Chondrocyte (in vitro differentiated cells): ENCODE results near the gene TRIM26. TPM values are rescaled to one million over a fixed set of nuclear protein-coding genes. Genes with fewer than 3 reads are reported as not detected.

Experiments
- DNase-seq: peaks from one replicate; pipeline ENCODE4 v3.0.0; 2021; ENCODE audit warnings: mixed read lengths, low spot score
- H3K27ac Mint-ChIP-seq: one replicate; pipeline ENCODE4 v1.8.0; 2021; ENCODE audit warnings: mild to moderate bottlenecking, moderate library complexity, mixed read lengths; ENCODE audit not compliant: unreplicated experiment
- H3K27me3 Mint-ChIP-seq: 2 replicates; pipeline ENCODE4 v1.8.0; 2021; ENCODE audit warnings: low read depth, mixed read lengths
- H3K36me3 Mint-ChIP-seq: 2 replicates; pipeline ENCODE4 v1.8.0; 2021; ENCODE audit warnings: low read depth, mixed read lengths
- H3K4me1 Mint-ChIP-seq: 2 replicates; pipeline ENCODE4 v1.8.0; 2021; ENCODE audit warnings: low read depth, mild to moderate bottlenecking, mixed read lengths
- H3K4me3 Mint-ChIP-seq: one replicate; pipeline ENCODE4 v1.8.0; 2021; ENCODE audit warnings: mild to moderate bottlenecking, moderate library complexity, mixed read lengths; ENCODE audit not compliant: unreplicated experiment
- H3K9me3 Mint-ChIP-seq: 2 replicates; pipeline ENCODE4 v1.8.0; 2021; ENCODE audit warnings: low read depth, mixed read lengths
- total RNA-seq: library from RNA; stranded (reverse); gene quantifications from 3 replicates; pipeline ENCODE4 v1.2.1, GENCODE V29; 2021
- TF ChIP-seq, protein P1 (sequence below): fragments of 200-600 bp; sonication (generic); IDR thresholded peaks from 2 replicates; pipeline ENCODE4 v1.5.0; 2021; ENCODE audit warnings: antibody characterized with exemption, mild to moderate bottlenecking, moderate library complexity

The TRIM26 gene
- total RNA-seq, 1 donor from 2014 or later = 37.6 TPM

DNA sequence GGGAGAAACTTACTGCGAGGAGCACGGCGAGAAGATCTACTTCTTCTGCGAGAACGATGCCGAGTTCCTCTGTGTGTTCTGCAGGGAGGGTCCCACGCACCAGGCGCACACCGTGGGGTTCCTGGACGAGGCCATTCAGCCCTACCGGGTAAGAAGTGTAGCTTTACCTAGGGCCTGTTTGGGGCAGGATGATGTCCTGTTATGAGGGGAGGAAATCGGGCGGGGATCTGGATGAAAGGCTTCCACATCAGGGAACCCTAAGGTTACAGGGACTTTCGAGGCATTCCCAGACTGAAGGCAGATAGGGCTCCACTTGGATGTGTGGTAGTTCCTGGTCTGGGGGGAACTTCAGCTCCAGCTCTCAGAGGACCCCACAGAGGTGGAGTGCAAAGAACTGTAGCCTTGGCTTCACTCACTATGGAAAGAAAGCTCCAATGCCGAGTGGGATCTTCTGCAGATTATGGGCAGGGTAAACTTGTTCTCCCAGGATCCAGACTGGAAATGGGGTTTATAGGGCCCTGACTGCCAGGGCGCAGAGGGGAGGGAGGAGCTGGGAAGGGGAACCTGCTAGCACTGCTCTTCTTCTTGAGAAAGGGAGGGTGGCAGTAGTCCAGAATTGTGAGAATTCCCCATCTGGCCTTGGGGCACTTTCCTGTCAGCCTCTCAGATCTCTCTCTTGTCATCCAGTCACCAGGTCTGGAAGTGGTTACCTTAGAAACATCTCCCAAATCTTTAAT, 49.1 kb downstream of the TRIM26 start:
- no peak for DNase-seq
- Mint-ChIP-seq H3K36me3 (no peaks in the 10 kb centered on the region), H3K4me3 (no peak overlapping the region), H3K27me3 (peaks cover 22% of the 10 kb centered on the region), H3K9me3 (peaks cover 3% of the 10 kb centered on the region), H3K4me1 (no peaks in the 10 kb centered on the region), H3K27ac (no peak overlapping the region)
- TF ChIP-seq, protein P1, sequence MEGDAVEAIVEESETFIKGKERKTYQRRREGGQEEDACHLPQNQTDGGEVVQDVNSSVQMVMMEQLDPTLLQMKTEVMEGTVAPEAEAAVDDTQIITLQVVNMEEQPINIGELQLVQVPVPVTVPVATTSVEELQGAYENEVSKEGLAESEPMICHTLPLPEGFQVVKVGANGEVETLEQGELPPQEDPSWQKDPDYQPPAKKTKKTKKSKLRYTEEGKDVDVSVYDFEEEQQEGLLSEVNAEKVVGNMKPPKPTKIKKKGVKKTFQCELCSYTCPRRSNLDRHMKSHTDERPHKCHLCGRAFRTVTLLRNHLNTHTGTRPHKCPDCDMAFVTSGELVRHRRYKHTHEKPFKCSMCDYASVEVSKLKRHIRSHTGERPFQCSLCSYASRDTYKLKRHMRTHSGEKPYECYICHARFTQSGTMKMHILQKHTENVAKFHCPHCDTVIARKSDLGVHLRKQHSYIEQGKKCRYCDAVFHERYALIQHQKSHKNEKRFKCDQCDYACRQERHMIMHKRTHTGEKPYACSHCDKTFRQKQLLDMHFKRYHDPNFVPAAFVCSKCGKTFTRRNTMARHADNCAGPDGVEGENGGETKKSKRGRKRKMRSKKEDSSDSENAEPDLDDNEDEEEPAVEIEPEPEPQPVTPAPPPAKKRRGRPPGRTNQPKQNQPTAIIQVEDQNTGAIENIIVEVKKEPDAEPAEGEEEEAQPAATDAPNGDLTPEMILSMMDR = no peak

DNA sequence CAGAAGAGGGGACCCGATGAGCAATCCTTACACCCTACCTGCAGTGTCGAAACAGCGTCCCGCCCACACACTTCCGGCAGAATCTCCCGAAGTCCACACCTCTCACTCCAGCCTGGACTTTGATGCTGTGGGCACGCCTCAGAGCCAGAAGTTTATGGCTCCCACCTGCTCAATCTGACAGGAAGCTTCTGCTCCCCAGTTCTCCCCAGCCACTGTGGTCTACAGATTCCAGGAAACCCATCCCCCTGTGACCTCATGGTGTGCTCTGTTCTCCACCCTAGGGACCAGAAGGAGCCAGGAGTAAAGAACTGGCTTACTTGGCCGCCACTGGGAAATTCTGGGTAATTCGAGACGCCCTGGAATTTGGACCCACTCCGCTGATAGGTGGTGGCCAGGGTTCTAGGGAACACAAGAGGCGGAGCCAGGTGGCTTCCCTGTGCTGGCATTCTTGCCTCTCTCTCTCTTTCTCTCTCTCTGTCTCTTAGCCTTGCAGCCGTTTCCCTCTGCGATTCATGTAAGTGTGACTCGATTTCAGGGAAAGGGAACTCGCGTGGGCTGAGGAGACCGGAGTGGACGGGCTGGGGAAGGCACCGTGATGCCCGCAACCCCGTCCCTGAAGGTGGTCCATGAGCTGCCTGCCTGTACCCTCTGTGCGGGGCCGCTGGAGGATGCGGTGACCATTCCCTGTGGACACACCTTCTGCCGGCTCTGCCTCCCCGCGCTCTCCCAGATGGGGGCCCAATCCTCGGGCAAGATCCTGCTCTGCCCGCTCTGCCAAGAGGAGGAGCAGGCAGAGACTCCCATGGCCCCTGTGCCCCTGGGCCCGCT, 49.9 kb downstream of the TRIM26 start, which contains the start of gene TRIM15:
Gene TRIM15 (plus strand): TSS at position 457 of the 828 bp plus-strand sequence. CDS start 139 bp downstream, at position 596.
- TF ChIP-seq, protein P1 = no peak
- peaks cover 3% of the 10 kb centered on the region for H3K9me3 Mint-ChIP-seq
- no peak within 1 kb of the TSS for H3K27ac Mint-ChIP-seq
- H3K4me3 Mint-ChIP-seq = no peak within 1 kb of the TSS
- no peaks in the 10 kb centered on the region for H3K36me3 Mint-ChIP-seq
- H3K4me1 Mint-ChIP-seq = no peaks in the 10 kb centered on the region
- peaks cover 16% of the 10 kb centered on the region for H3K27me3 Mint-ChIP-seq
- DNase-seq = no peak

DNA sequence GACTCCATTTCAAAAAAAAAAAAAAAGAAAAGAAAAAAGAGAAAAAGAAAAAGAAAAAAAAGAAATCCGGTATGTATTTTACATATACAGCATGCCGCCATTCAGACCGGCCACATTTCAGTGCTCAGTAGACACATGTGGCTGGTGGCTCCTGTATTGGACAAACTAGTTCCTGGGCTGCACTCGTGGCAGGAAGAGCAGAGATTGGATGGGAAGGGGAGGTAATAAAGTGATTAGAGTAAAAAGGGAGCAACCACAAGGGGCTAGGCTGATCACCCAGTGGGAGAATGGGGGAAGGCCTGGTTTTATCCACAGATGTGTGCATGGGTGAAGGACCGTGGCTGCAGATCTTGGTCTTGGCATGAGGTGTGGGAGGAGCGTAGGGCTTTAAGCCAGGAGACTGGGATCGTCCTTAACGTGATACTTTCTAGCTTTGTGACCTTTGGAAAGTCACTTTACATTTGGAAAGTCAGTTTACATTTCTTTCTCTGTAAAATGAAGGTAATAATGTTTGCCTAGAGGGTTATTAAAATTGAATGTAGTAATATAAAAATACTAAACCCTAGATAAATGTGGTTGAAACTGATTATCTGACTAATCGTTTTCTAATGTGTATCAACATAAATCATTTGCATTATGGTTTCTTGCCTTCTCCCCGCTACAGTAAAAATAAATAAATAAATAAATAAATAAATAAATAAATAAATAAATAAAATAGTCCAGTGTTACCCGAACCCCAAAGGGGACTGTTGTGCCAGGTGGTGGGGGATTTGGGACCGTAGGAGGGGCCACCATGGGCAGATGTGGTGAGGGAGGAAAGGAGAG, 50.7 kb downstream of the TRIM26 start:
- DNase-seq = no peak
- no peaks in the 10 kb centered on the region for H3K36me3 Mint-ChIP-seq
- H3K4me3 Mint-ChIP-seq = no peak overlapping the region
- no peaks in the 10 kb centered on the region for H3K4me1 Mint-ChIP-seq
- H3K27ac Mint-ChIP-seq = no peak overlapping the region
- peaks cover 10% of the 10 kb centered on the region for H3K27me3 Mint-ChIP-seq
- TF ChIP-seq, protein P1 = no peak
- peaks cover 3% of the 10 kb centered on the region for H3K9me3 Mint-ChIP-seq

DNA sequence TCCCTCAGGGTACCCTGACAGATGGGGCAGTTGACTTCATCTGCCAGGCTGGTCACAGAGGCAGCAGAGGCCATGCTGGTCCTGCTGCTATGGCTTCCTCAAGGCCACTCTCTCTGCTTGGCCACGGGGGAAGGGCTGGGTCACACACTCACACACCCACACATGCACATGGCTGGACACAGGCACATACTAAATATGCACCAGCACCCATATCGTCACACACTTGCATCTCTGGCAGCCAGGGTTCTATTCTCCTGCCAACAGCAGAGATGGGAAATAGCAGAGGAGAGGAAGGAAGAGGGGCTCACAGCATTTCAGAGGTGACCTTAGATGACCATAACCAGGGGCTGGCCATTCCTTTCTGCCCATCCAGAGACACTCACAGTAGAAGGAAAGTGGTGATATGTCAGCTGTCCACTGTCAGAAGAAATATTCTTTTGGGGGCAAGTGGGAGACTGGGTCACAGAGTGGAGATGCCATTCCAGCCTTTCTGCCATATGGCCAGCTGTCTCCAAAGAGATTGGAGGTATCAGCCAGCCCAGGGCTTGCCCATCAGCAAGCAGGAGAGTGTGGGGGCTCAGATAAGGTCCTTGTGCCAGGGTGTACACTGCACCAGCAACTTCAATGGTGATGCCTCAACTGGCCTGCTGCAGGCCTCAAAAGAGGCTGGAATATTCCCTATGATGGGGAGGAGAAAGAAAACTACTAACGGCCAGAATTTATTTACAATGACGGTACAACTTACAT, 52.2 kb downstream of the TRIM26 start, which contains the start of gene TRIM10:
Gene TRIM10 (minus strand): TSS at position 427 of the 747 bp plus-strand sequence. CDS start 353 bp downstream, at position 74.
- TF ChIP-seq, protein P1 = no peak
- Mint-ChIP-seq H3K9me3 (peaks cover 3% of the 10 kb centered on the region), H3K27me3 (peaks cover 3% of the 10 kb centered on the region), H3K4me1 (peaks cover 7% of the 10 kb centered on the region), H3K4me3 (no peak within 1 kb of the TSS), H3K27ac (no peak within 1 kb of the TSS), H3K36me3 (no peaks in the 10 kb centered on the region)
- no peak for DNase-seq
